ENCODE results near the gene LEFTY1.

The LEFTY1 gene

DNA sequence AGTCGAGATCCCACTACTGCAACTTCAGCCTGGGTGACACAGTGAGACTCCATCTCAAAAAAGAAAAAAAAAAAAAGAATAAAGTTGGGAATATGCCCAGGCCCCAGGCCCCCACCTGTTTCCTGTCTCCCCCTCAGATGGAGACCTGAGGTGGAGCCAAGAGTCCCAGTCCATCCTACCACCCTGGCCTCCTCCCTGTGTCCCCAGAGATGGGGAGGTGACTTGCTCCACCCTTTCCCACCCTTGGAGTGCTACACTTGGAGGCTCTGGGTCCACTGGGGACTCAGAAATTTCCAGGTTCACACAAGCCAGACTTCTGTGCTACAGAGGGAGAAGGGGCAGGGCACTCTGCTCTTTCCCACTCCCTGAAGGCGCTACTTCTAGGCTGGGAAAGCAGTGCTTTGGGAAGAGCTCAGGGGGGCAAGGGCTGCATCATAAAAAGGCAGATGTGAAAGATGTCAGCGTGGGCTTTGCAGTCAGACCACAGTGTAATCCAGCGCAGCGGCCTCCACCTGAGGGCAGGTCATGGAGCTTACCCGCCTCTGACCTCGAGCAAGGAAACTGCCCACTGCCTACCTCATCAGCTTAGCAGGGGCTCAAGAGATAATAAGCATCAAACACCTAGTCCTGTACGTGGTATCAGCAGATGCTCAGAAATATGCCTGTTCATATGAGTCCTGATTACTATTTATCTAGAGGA is 20.2 kb downstream of the LEFTY1 start:
- peak; percentile 65 for DNase-seq

DNA sequence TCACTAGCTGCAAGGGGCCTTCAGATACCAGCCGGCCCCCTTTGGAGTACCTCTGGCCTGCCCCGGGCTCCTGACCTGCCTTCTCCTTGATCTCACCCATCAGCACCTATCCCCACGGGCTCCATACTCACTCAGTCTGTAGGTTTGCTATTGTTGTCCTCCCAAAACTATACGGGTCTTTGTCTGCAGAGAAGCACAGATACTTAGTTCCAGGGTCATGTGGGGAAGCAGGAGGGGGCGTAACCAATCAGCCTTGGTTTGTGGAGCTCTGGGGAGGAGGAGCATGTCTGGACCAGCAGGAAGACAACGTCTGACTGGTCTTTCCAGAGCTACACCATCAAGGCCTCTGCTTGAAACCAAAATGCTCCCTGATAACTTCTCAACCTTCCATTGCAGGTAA is 22.0 kb downstream of the LEFTY1 start:
- DNase-seq = no peak

DNA sequence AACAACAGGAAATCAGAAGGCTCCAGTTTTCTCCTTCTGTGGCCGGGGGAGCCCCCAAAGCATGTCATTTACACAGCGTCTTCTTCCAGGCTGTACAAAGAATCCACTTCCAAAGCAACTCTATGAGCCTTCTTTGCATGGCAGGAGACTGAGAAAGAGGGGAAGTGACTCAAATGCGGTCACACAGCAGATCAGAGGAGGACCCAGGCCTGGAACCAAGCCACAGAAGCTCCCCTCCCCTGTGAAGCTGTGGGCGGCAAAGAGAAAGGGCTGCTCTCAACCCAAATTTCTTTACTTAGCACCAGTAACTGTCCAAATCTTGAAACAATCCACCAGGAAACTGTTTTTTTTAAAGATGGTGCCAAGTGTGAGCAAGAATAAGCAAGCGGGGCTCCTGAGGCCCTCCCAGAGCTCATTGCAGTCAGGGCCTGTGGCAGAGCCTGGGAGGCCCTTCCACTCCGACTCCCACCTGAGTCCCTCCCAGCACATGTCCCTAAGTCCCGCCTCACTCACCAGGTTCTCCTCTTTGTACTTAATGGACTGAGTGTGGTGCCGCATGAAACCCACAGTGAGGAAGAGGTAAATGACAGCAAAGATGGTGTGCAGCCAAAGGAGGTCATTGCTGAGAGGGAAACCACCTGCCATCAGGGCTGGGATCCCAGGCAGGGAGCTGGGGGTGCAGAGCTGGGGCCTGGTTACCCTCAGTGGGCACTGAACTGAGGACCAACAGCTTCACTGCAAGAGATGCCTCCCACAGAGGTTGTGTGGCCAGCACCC is 22.7 kb downstream of the LEFTY1 start:
- DNase-seq = no peak

DNA sequence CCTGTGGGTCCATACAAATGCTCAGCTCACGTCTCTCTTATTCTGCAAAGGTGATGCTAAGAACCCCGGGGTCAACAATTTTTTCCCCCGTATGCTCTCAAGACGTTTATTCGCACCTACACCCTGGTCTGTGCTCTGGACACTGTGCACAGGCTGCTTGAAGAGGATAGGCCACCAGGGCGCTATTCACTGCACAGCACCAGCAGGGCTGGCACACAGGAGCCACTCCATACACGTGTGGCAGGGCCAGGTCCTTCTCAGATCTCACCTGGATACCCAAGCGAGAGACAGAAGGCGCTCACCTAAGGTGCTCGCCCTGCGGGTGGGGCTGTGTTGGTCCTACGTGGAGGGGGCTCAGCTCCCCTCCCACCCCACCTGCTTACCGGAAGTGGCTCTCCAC is 23.4 kb downstream of the LEFTY1 start:
- no peak for DNase-seq

DNA sequence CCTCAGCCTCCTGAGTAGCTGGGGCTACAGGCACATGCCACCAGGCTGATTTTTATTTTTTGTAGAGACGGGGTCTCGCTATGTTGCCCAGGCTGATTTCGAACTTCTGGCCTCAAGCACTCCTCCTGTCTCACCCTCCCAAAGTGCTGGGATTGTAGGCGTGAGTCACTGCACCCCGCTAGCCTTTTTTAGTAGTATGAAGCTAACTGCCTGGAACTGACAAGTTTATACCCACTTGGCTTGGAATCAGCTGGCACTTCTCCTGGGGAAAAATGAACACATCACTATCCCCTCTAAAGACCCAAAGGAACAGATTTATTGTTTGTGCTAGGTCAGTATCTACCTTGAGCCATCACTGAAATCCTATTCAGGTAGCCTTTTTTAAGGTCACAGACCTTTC is 25.8 kb downstream of the LEFTY1 start:
- no peak for DNase-seq

GRCh38 chr1:225862581-225862950 is 26.4 kb downstream of the LEFTY1 start:
- no peak for DNase-seq

- no peak for DNase-seq
These were observed 26.9 kb downstream of the LEFTY1 start for GRCh38 chr1:225861834-225862580.

- peak; percentile 61 for DNase-seq
These were observed 28.0 kb downstream of the LEFTY1 start for GRCh38 chr1:225860876-225861441.

GRCh38 chr1:225860107-225860506 is 28.8 kb downstream of the LEFTY1 start:
- DNase-seq = no peak

GRCh38 chr1:225859151-225859550 is 29.8 kb downstream of the LEFTY1 start:
- DNase-seq = no peak

DNA sequence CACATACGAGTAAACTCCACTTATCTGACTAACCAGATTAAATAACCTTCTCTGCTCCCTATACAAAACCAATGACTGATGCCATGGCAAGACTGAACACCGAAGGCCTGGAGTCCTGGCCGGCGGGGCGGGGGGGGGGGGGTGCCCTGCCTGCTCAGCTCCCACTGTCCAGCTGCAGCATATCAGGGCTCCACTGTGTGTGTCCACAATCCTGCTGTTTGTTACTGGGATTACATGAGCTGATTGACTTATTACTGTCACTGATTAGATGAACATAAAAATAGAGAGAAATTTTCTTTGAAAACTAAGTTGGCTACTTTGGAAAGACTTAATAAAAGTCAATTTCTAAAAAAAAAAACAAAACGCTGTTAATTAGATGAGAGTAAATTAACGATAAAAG is 31.7 kb downstream of the LEFTY1 start:
- no peak for DNase-seq

GRCh38 chr1:225855503-225856300 is 33.2 kb downstream of the LEFTY1 start:
- no peak for DNase-seq

- DNase-seq = no peak
These were observed 35.5 kb downstream of the LEFTY1 start for GRCh38 chr1:225853441-225853840.

GRCh38 chr1:225852413-225853124 is 36.4 kb downstream of the LEFTY1 start:
- no peak for DNase-seq

- no peak for DNase-seq
These were observed 37.1 kb downstream of the LEFTY1 start for GRCh38 chr1:225851805-225852204.

- DNase-seq = no peak
These were observed 38.6 kb downstream of the LEFTY1 start for GRCh38 chr1:225850370-225850769.

GRCh38 chr1:225849925-225850324 is 39.0 kb downstream of the LEFTY1 start:
- DNase-seq = no peak

GRCh38 chr1:225848030-225848955 is 40.7 kb downstream of the LEFTY1 start:
- peak; percentile 91 for DNase-seq

DNA sequence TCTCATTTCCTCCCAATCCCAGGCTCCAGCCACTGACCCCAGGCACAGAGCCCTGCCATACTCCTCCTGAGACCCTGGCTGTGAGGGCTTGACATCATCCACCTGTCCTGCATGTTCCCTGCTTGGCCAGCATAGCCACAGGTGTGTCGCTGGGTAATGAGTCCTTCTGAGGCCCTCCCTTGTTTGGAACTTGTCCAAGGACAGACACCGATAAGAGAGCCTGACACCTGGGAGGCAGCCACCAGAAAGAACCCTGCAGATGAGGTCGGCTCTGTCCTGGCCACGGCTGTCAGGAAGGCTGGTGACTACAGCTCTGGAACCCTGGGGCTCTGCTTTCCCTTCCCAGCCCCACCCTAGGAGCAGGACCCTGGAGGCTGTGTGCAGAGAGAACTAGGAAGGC is 41.3 kb downstream of the LEFTY1 start:
- DNase-seq = peak; percentile 64
